Neural cell (in vitro differentiated cells): ENCODE results near the gene LDLRAD4. TPM values are rescaled to one million over a fixed set of nuclear protein-coding genes. Genes with fewer than 3 reads are reported as not detected.

Experiments
- H2AFZ ChIP-seq: fragments of 200-600, 300-800 bp; sonication (generic), shearing (Covaris generic); 2 replicates; pipeline ENCODE4 v1.6.0; 2014; ENCODE audit warnings: low read depth, mild to moderate bottlenecking, antibody characterized with exemption, low read length, moderate library complexity
- H3F3A ChIP-seq: fragments of 200-600 bp; shearing (Covaris generic); 2 replicates; pipeline ENCODE4 v1.6.1; 2016; ENCODE audit warnings: mild to moderate bottlenecking, moderate library complexity, mixed read lengths, antibody characterized with exemption, low read length; ENCODE audit not compliant: insufficient read depth, poor library complexity, severe bottlenecking
- H3K27ac ChIP-seq: fragments of 200-600, 300-800 bp; sonication (generic), shearing (Covaris generic); 2 replicates; pipeline ENCODE4 v1.5.1; 2014; ENCODE audit warnings: mild to moderate bottlenecking, low read length, moderate library complexity
- H3K27me3 ChIP-seq: fragments of 300-800, 200-600 bp; sonication (generic), shearing (Covaris generic); 2 replicates; pipeline ENCODE4 v1.6.0; 2014; ENCODE audit warnings: mild to moderate bottlenecking, low read depth, low read length, moderate library complexity; ENCODE audit not compliant: insufficient read depth
- H3K36me3 ChIP-seq: fragments of 300-800, 200-600 bp; sonication (generic), shearing (Covaris generic); 2 replicates; pipeline ENCODE4 v1.5.1; 2014; ENCODE audit warnings: mild to moderate bottlenecking, antibody characterized with exemption, low read length, moderate library complexity; ENCODE audit not compliant: insufficient read depth
- H3K4me2 ChIP-seq: fragments of 300-800, 200-600 bp; sonication (generic), shearing (Covaris generic); 2 replicates; pipeline ENCODE4 v1.6.0; 2014; ENCODE audit warnings: mild to moderate bottlenecking, low read length
- H3K4me3 ChIP-seq: fragments of 300-800, 200-600 bp; sonication (generic), shearing (Covaris generic); 2 replicates; pipeline ENCODE4 v1.5.1; 2014; ENCODE audit warnings: mild to moderate bottlenecking, low read length, moderate library complexity
- H3K79me2 ChIP-seq: fragments of 200-600 bp; shearing (Covaris generic); replicated peaks from 2 replicates; pipeline ENCODE4 v1.6.0; 2014; ENCODE audit warnings: mild to moderate bottlenecking, low read length, moderate library complexity; ENCODE audit not compliant: insufficient read depth
- H3K9ac ChIP-seq: fragments of 300-800, 200-600 bp; sonication (generic), shearing (Covaris generic); 2 replicates; pipeline ENCODE4 v1.6.1; 2016; ENCODE audit warnings: mild to moderate bottlenecking, low read length, mixed read lengths
- H3K9me2 ChIP-seq: fragments of 200-600 bp; shearing (Covaris generic); 2 replicates; pipeline ENCODE4 v1.6.1; 2016; ENCODE audit warnings: mild to moderate bottlenecking, low read length, mixed read lengths; ENCODE audit not compliant: insufficient read depth
- H3K9me3 ChIP-seq: fragments of 200-600, 300-800 bp; sonication (generic), shearing (Covaris generic); 2 replicates; pipeline ENCODE4 v1.6.1; 2016; ENCODE audit warnings: mild to moderate bottlenecking, mixed run types, low read length, moderate library complexity, mixed read lengths
- H4K20me1 ChIP-seq: fragments of 200-600 bp; shearing (Covaris generic); 2 replicates; pipeline ENCODE4 v1.6.1; 2016; ENCODE audit warnings: mild to moderate bottlenecking, mixed run types; ENCODE audit not compliant: insufficient read depth
- CTCF ChIP-seq: fragments of 450-650 bp; IDR thresholded peaks from 2 replicates; pipeline ENCODE4 v1.5.1; 2014; ENCODE audit warnings: antibody characterized with exemption, mild to moderate bottlenecking, moderate library complexity; ENCODE audit not compliant: poor library complexity, severe bottlenecking
- EP300 ChIP-seq: fragments of 450-650 bp; conservative IDR thresholded peaks from 2 replicates; pipeline ENCODE4 v1.6.1; 2014; ENCODE audit warnings: antibody characterized with exemption, mild to moderate bottlenecking, moderate library complexity; ENCODE audit not compliant: poor library complexity, severe bottlenecking
- EZH2 ChIP-seq: fragments of 200-600, 300-800 bp; shearing (Covaris generic), sonication (generic); IDR thresholded peaks from 2 replicates; pipeline ENCODE4 v1.6.1; 2014; ENCODE audit warnings: antibody characterized with exemption, low read length, borderline replicate concordance, mild to moderate bottlenecking; ENCODE audit not compliant: insufficient read depth, poor library complexity, severe bottlenecking
- MXI1 ChIP-seq: fragments of 450-650 bp; conservative IDR thresholded peaks from 2 replicates; pipeline ENCODE4 v1.6.1; 2014; ENCODE audit warnings: antibody characterized with exemption, mild to moderate bottlenecking; ENCODE audit not compliant: poor library complexity, severe bottlenecking
- POLR2AphosphoS5 ChIP-seq: IDR thresholded peaks from 2 replicates; pipeline ENCODE4 v1.6.1; 2012
- RAD21 ChIP-seq: fragments of 450-650 bp; conservative IDR thresholded peaks from 2 replicates; pipeline ENCODE4 v1.6.1; 2014; ENCODE audit warnings: antibody characterized with exemption, mild to moderate bottlenecking, moderate library complexity
- REST ChIP-seq: IDR thresholded peaks from 2 replicates; pipeline ENCODE4 v1.6.1; 2012; ENCODE audit warnings: borderline replicate concordance
- SMC3 ChIP-seq: fragments of 450-650 bp; conservative IDR thresholded peaks from 2 replicates; pipeline ENCODE4 v1.6.1; 2014; ENCODE audit warnings: antibody characterized with exemption, mild to moderate bottlenecking, moderate library complexity; ENCODE audit not compliant: poor library complexity
- TAF1 ChIP-seq: IDR thresholded peaks from 2 replicates; pipeline ENCODE4 v1.6.1; 2012; ENCODE audit warnings: low read depth
- polyA plus RNA-seq: library from polyadenylated mRNA; depleted of rRNA; stranded (reverse); fragments of >200 nt; gene quantifications from 2 replicates; pipeline ENCODE4 v1.2.3, GENCODE V29; 2014

Gene LDLRAD4
- polyA plus RNA-seq, 1 donor from 2014 or later, result 3.7 TPM

GRCh38 chr18:13565228-13565627, 346.7 kb downstream of the LDLRAD4 start:
- H3F3A ChIP-seq, result no peaks in the 10 kb centered on the region
- H2AFZ ChIP-seq, result no peak overlapping the region
- H3K79me2 ChIP-seq, result no peaks in the 10 kb centered on the region
- H3K27ac ChIP-seq, result no peak overlapping the region
- no peaks in the 10 kb centered on the region for H3K27me3 ChIP-seq
- no peaks in the 10 kb centered on the region for H3K9me3 ChIP-seq
- no peak overlapping the region for H3K4me3 ChIP-seq
- H3K9me2 ChIP-seq, result no peaks in the 10 kb centered on the region
- no peaks in the 10 kb centered on the region for H4K20me1 ChIP-seq
- no peak overlapping the region for H3K9ac ChIP-seq
- TF ChIP-seq TAF1 (no peak), CTCF (no peak), MXI1 (no peak), EZH2 (no peak), SMC3 (no peak), EP300 (no peak), RAD21 (no peak), REST (no peak), POLR2AphosphoS5 (no peak)
- H3K36me3 ChIP-seq, result no peaks in the 10 kb centered on the region
- no peak overlapping the region for H3K4me2 ChIP-seq

- Histone ChIP-seq H3K79me2 (no peaks in the 10 kb centered on the region), H3K9me2 (no peaks in the 10 kb centered on the region), H3K9me3 (no peaks in the 10 kb centered on the region), H3K4me3 (no peak overlapping the region), H4K20me1 (no peaks in the 10 kb centered on the region), H3K27me3 (no peaks in the 10 kb centered on the region), H3K4me2 (no peak overlapping the region), H3F3A (no peaks in the 10 kb centered on the region), H3K27ac (no peak overlapping the region), H3K9ac (no peak overlapping the region), H3K36me3 (no peaks in the 10 kb centered on the region), H2AFZ (no peak overlapping the region)
- no peak for TF ChIP-seq TAF1
- no peak for TF ChIP-seq SMC3
- no peak for TF ChIP-seq EP300
- TF ChIP-seq REST, result no peak
- TF ChIP-seq CTCF, result no peak
- TF ChIP-seq RAD21, result no peak
- no peak for TF ChIP-seq MXI1
- no peak for TF ChIP-seq EZH2
- TF ChIP-seq POLR2AphosphoS5, result no peak
These were observed 348.6 kb downstream of the LDLRAD4 start for GRCh38 chr18:13566941-13567746.
